VCaP (cell line): ENCODE results near the gene RNU6-7.
A peak's percentile ranks its signal among the peaks of the same experiment; 100 is the strongest.

Experiments used
- H3K27ac ChIP-seq: fragments of 450-650 bp; 2 replicates; pipeline ENCODE4 v1.5.1; 2017
- CTCF ChIP-seq: fragments of 450-650 bp; conservative IDR thresholded peaks from 2 replicates; pipeline ENCODE4 v1.5.1; 2017; ENCODE audit warnings: mild to moderate bottlenecking, moderate library complexity

The RNU6-7 gene

GRCh38 chr14:32197919-32198318, 3.9 kb upstream of the RNU6-7 start:
- TF ChIP-seq CTCF = no peak
- H3K27ac ChIP-seq = peak overlapping the region; percentile 51

- TF ChIP-seq CTCF = no peak
- peak overlapping the region; percentile 95 for H3K27ac ChIP-seq
Observed at GRCh38 chr14:32200368-32201192, 1.3 kb upstream of the RNU6-7 start.

GRCh38 chr14:32201193-32201815, 541 bp upstream of the RNU6-7 start:
- no peak for TF ChIP-seq CTCF
- H3K27ac ChIP-seq = peak overlapping the region; percentile 95

- peak overlapping the region; percentile 95 for H3K27ac ChIP-seq
- TF ChIP-seq CTCF = no peak
Observed at GRCh38 chr14:32202491-32202997, 699 bp downstream of the RNU6-7 start.

- TF ChIP-seq CTCF = no peak
- H3K27ac ChIP-seq = peak within 1 kb of the TSS; percentile 95
Observed at GRCh38 chr14:32202998-32203882, 1.4 kb downstream of the RNU6-7 start, which contains the start of gene RNU6-8. Gene RNU6-8, minus strand, starts transcription at chr14:32203269.

- H3K27ac ChIP-seq = peak overlapping the region; percentile 95
- TF ChIP-seq CTCF = no peak
Observed at GRCh38 chr14:32203928-32204357, 2.1 kb downstream of the RNU6-7 start.
